NCI-H1092 (cell line): ENCODE data around the gene ITPK1.
"Not testable (repeated sequence)": the region's sequence is repeated elsewhere in the genome, so short reads cannot be mapped to it uniquely, and the experiment has no call there.

Source experiments
- DNase-seq: peaks from one replicate; lab custom pipeline; 2025; lab: John Stamatoyannopoulos, UW

ITPK1 gene

GRCh38 chr14:93128725-93129459 is 13.2 kb upstream of the ITPK1 start:
- DNase-seq = no peak

DNA sequence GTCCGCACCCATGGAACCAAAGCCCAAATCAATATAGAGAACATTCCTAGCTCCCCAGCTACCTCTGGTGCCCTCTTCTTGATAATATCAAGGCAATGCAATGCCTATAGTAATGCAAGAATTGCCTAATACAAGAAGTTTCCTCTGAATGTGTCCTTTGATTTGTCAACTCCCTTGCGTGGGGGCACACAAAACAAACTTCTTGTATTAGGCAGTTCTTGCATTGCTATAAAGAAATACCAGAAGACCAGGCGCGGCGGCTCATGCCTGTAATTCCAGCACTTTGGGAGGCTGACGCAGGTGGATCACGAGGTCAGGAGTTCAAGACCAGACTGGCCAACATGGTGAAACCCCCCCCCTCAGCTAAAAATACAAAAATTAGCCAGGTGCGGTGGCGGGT is 10.4 kb upstream of the ITPK1 start:
- DNase-seq = no peak

DNA sequence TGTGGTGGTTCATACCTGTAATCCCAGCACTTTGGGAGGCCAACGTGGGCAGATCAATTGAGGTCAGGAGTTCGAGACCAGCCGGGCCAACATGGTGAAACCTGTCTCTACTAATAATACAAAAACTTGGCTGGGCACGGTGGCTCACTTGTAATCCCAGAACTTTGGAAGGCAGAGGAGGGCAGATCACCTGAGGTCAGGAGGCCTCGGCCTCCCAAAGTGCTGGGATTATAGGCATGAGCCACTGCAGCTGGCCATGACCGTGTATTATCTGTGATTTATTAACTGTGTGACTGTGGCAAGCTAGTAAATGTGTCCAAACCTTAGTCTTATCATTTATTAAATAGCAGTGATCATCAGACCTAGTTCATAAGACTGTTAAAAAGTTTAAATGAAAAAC is 7.1 kb upstream of the ITPK1 start:
- DNase-seq = no peak

- no peak for DNase-seq
Observed at GRCh38 chr14:93121030-93121834, 5.5 kb upstream of the ITPK1 start.

DNA sequence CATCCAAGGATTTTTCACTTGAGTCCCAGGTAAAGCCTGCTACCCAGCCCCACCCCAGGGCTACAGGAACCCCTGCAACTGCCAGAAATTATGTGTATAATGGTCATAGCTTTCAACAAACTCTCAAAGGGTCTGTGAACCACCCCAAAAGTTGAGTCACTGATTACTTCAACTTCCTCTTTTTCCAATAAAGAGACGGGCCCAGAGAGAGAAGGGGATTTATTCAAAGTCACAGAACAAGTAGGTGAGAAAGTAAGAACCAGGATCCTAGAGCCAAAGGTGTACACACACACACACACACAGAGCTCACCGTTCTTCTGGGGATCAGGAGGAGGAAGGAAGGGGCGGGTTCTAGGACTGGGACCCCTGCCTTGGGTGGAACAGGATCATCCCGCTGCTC is 4.8 kb upstream of the ITPK1 start:
- no peak for DNase-seq

GRCh38 chr14:93116676-93117200 is 1.0 kb upstream of the ITPK1 start:
- DNase-seq = no peak

- DNase-seq = peak; percentile 79
Observed at GRCh38 chr14:93115069-93115820, 480 bp downstream of the ITPK1 start.

GRCh38 chr14:93114713-93115068 is 1.0 kb downstream of the ITPK1 start:
- no peak for DNase-seq

DNA sequence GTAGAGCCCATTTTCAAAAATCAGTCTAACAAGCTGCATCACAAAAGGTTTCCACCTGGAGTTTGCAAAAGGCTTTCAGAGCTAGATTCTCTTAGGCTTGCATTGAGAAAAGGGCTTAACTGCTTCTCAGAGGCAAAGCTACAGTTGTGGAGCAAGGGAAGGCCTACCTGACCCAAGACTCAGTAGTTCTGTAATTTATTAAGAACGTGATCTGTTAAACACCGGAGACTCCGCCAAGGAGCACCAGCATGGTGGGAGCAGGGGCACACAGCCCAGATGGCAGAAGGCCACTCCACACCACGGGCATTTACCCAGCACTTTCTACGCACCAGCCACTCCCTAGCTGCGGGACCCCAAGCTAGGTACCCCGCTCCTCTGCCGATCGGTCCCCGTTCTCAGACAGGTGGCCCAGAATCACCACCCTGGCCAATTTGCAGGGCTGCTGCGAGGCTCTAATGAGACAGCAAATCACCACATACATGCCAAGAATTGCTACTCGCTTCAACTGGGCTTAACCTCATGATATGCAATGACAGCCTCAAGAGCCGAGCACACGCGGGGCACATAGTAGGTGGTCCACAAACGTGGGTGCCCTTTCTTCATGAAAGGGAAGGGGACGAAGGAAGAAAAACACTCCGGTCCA is 1.5 kb downstream of the ITPK1 start:
- no peak for DNase-seq

GRCh38 chr14:93113678-93114067 is 2.1 kb downstream of the ITPK1 start:
- DNase-seq = no peak

DNA sequence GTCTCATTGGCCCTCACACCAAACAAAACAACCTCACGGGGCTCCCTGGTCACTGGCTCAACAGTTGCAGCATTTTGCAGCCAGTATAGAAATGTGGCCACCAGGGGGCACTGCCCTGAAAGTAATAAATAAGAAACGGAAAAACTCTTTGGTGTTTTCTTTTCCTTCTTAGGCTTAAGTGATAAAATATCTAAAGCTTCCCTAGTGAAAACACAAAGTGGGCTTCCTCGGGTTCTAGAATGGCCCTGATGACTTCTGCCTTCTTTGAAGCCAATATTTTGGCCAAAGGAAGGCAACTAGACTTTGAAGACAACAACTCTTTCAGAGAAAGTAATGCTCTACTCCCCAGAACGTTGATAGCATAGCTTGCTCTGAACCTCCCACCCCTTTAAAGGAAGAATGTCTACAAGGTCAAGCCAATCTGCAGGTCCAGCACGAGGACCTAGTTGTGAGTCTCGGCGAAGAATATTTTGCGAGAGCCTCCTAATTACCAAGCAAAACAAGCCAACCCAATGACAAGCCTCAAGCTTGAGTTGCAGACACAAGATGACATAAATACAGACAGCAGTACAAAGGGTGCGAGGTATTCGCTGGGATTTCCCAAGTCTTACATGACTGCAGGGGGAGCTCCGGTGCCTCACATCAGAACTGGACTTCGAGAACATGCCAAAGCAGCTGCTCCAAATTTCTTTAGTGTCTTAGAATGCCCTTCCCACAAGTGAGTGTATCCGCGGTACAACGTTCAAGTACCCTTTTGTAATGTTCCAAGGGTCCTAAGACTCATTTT is 2.6 kb downstream of the ITPK1 start:
- DNase-seq = peak; percentile 52

DNA sequence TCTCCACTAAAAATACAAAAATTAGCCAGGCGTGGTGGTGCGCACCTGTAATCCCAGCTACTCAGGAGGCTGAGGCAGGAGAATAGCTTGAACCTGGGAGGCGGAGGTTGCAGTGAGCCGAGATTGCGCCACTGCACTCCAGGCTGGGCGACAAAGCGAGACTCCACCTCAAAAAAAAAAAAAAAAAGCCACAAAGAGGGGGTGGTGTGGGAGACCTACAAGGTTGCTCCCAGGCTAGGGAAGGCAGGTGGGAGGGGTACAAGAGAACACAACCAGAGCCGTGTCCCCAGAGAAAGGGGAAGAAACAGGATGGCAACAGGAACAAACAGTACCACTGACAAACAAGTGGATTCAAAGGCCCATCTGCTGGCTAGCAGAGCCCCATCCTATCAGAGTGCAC is 4.2 kb downstream of the ITPK1 start:
- DNase-seq = peak; percentile 46

DNA sequence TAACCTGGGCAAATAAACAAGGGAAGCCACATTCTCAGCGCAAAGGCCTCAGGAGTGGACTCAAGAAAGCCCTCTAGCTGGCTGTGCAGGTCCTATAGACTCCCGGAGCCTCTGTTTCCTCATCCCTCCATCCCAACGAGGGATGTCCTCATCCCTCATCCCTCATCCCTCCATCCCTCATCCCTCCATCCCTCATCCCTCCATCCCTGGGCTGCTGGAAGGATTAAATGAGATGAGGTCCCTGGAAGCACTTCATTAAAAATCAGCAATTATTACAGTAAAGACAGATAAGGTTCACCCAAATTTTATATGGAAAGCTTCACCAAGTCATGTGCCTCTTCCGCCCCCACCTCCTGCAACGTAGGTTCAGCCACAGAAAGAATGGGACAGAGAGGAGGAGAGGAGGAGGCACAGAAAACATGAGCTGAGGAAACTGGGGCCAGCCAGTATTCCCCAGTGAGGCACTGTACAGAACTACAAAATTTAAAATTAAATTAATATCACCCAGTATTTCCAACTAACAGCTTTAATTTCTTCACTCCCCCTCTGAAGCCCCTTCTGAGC is 4.8 kb downstream of the ITPK1 start:
- no peak for DNase-seq

DNA sequence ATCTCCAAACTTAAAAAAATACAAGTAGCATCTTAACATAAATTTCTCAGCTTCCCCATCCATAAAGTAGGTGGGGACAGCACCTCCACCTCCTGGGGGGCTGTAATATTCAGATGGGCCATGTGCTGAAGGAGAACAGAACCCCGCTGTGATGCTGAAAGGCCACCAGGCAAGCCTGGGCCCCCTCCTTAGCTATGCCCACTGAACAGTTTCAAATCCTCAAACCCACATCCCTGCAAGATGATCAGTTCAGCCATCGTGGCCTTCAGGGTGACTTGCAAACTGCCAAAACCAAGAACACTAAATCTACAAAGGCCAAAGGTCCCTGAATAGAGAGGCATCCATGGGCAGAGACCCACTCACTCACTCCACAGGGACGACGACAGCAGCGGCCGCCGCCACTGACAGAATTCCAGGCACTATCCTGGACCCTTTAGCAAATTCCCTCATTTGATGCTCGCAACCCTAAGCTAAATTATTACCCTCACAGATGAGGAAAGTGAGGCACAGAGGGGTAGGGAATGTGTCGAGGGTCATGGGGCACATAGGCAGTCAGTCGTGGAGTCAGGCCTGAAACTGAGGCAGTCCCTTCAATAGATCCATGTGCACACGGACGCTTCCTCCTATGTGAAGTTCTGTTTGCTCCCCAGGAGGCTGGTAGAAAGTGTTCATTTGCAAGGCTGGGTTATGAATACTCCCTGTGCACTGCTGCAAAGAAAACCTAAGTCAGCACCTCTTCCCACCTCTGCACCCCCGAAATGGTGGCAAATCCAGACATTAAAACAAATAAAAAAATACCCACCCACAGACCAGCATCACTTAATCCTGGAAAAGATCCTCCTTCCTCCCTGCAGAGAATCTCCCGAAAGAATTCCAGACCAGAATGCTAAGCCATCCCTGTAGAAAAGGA is 5.9 kb downstream of the ITPK1 start:
- no peak for DNase-seq

DNA sequence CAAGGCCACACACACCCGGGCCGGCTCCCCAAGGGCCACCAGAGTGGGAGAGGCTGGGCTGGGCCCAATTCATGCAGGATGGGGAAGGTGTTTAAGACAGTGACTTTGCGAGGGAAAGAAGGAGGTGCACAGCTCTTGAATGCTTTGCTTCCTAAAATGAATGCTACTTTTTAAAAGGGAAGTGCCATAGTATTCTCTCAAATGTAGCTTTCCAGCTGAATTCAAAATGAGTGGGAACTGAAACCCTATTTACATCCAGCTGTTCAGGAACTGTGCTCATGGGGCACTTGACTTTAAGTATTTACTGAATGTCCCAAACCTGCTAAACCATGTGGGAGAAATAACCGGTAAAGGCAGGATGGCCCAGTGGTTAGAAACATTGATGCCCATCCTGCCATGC is 7.6 kb downstream of the ITPK1 start:
- DNase-seq = no peak

GRCh38 chr14:93107453-93107852 is 8.3 kb downstream of the ITPK1 start:
- no peak for DNase-seq

- no peak for DNase-seq
Observed at GRCh38 chr14:93106541-93107156, 9.1 kb downstream of the ITPK1 start.

GRCh38 chr14:93105856-93106255 is 9.9 kb downstream of the ITPK1 start:
- DNase-seq = not testable (repeated sequence)

DNA sequence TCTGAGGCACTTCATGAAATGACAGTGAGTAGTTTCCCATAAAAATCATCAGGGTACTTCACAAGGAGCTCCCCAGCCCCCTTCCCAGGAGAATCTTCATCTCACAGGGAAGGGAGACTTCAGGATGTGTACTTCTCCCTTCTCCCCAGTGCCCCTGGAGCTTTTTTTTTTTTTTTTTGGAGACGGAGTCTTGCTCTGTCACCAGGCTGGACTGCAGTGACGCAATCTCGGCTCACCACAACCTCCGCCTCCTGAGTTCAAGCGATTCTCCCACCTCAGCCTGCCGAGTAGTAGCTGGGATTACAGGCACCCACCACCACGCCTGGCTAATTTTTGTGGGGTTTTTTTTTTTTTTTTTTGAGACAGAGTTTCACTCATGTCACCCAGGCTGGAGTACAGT is 10.4 kb downstream of the ITPK1 start:
- no peak for DNase-seq
